Hepatocyte (in vitro differentiated cells): Measurements from ENCODE around the gene MIOX. TPM values are rescaled to one million over a fixed set of nuclear protein-coding genes. Genes with fewer than 3 reads are reported as not detected.

Experiments used
- DNase-seq: peaks from one replicate; pipeline ENCODE4 v3.0.0-alpha.2; 2016; ENCODE audit warnings: low spot score
- H2AFZ ChIP-seq: fragments of 200-600 bp; sonication (generic); 2 replicates; pipeline ENCODE4 v1.6.0; 2016; ENCODE audit warnings: antibody characterized with exemption, mild to moderate bottlenecking
- H3K27ac ChIP-seq: fragments of 200-600 bp; sonication (generic); 2 replicates; pipeline ENCODE4 v1.5.1; 2016; ENCODE audit warnings: mild to moderate bottlenecking
- H3K27me3 ChIP-seq: fragments of 200-600 bp; sonication (generic); 2 replicates; pipeline ENCODE4 v1.6.1; 2016
- H3K36me3 ChIP-seq: fragments of 200-600 bp; sonication (generic); replicated peaks from 2 replicates; pipeline ENCODE4 v1.5.1; 2016; ENCODE audit warnings: low read depth; ENCODE audit not compliant: insufficient read depth
- H3K4me1 ChIP-seq: fragments of 200-600 bp; sonication (generic); 2 replicates; pipeline ENCODE4 v1.5.1; 2016; ENCODE audit warnings: mild to moderate bottlenecking, moderate library complexity; ENCODE audit not compliant: insufficient read depth
- H3K4me2 ChIP-seq: fragments of 200-600 bp; sonication (generic); 2 replicates; pipeline ENCODE4 v1.6.0; 2016
- H3K4me3 ChIP-seq: fragments of 200-600 bp; sonication (generic); 2 replicates; pipeline ENCODE4 v1.5.1; 2016; ENCODE audit warnings: mild to moderate bottlenecking
- H3K79me2 ChIP-seq: fragments of 200-600 bp; sonication (generic); 2 replicates; pipeline ENCODE4 v1.6.0; 2017; ENCODE audit warnings: mild to moderate bottlenecking
- H3K9me2 ChIP-seq: fragments of 200-600 bp; sonication (generic); replicated peaks from 2 replicates; pipeline ENCODE4 v1.6.0; 2017; ENCODE audit warnings: mild to moderate bottlenecking; ENCODE audit not compliant: insufficient read depth
- H3K9me3 ChIP-seq: fragments of 200-600 bp; sonication (generic); 2 replicates; pipeline ENCODE4 v1.5.1; 2016; ENCODE audit warnings: low read depth, mild to moderate bottlenecking
- H4K20me1 ChIP-seq: fragments of 200-600 bp; sonication (generic); 2 replicates; pipeline ENCODE4 v1.6.0; 2016; ENCODE audit warnings: mild to moderate bottlenecking; ENCODE audit not compliant: insufficient read depth, poor library complexity, severe bottlenecking
- EZH2 ChIP-seq: fragments of 200-600 bp; sonication (generic); IDR thresholded peaks from 2 replicates; pipeline ENCODE4 v1.6.1; 2016; ENCODE audit warnings: antibody characterized with exemption, mild to moderate bottlenecking, borderline replicate concordance
- EZH2phosphoT487 ChIP-seq: fragments of 200-600 bp; sonication (generic); IDR thresholded peaks from one replicate; pipeline ENCODE4 v1.6.1; 2018; ENCODE audit warnings: antibody characterized with exemption, mild to moderate bottlenecking, low read depth, moderate library complexity; ENCODE audit not compliant: unreplicated experiment, severe bottlenecking
- WGBS: methylation state at CpG from one replicate; pipeline ENCODE4 v1.1.6; 2016; ENCODE audit warnings: low lambda C conversion rate; ENCODE audit errors: missing lambda C conversion rate; 5-methylcytosine and 5-hydroxymethylcytosine counted together
- polyA plus RNA-seq: library from polyadenylated mRNA; unstranded; fragments of >200 nt; fragmentation: Nextera tagmentation; extraction: Ambion mirVana; gene quantifications from 2 replicates; pipeline ENCODE4 v1.2.1, GENCODE V29; 2016
- total RNA-seq: library from RNA; depleted of rRNA; stranded (reverse); fragments of >200 nt; gene quantifications from 2 replicates; pipeline ENCODE4 v1.2.3, GENCODE V29; 2014
- TF ChIP-seq, protein P1 (sequence below): fragments of 200-600 bp; sonication (generic); IDR thresholded peaks from 2 replicates; pipeline ENCODE4 v1.5.1; 2016; ENCODE audit warnings: antibody characterized with exemption, mild to moderate bottlenecking; ENCODE audit not compliant: poor library complexity

Gene MIOX
- total and polyA plus RNA-seq, 2 experiments from 2014 or later = not detected

DNA sequence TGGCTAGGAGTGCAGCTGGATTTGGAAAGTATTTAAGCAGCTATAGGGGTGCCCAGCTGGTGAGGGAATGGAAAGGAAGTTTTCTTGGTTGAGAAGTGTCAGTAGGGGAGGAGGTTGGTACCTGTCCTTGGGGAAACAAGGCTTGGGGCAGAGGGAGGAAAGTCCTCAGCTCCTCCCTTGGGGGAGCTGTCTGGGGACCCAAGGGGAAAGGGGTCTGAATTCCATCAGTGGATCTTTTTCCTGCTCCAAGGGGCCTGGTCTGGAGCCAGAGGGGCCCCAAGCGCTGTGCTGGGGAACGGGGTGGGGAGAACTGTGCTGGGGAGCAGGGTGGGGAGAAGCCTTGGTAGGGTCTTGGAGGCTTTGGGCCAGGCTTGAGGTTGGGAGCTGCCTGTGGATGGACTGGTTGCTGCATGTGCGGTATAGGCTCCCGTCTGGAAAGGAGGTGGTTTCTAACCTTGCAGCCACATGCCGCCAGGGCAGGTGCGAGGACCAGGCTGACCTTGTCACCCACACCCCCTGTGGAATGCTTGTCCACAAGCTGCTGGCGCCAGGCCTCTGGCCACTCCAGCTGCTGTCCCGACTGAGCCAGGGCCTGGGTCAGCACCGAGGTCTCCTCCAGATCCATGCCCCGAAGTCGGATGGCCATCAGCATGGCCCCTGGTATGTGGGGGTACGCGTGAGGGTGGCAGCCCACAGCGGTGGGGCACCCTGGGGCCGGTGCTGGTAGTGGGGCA, 42.2 kb downstream of the MIOX start:
- no peaks in the 10 kb centered on the region for H3K9me2 ChIP-seq
- H3K4me1 ChIP-seq = peaks cover 47% of the 10 kb centered on the region
- TF ChIP-seq, protein P1, sequence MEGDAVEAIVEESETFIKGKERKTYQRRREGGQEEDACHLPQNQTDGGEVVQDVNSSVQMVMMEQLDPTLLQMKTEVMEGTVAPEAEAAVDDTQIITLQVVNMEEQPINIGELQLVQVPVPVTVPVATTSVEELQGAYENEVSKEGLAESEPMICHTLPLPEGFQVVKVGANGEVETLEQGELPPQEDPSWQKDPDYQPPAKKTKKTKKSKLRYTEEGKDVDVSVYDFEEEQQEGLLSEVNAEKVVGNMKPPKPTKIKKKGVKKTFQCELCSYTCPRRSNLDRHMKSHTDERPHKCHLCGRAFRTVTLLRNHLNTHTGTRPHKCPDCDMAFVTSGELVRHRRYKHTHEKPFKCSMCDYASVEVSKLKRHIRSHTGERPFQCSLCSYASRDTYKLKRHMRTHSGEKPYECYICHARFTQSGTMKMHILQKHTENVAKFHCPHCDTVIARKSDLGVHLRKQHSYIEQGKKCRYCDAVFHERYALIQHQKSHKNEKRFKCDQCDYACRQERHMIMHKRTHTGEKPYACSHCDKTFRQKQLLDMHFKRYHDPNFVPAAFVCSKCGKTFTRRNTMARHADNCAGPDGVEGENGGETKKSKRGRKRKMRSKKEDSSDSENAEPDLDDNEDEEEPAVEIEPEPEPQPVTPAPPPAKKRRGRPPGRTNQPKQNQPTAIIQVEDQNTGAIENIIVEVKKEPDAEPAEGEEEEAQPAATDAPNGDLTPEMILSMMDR = no peak
- TF ChIP-seq EZH2phosphoT487 = no peak
- WGBS = 84% methylated on average over 13 of the region's 15 CpGs
- H3K79me2 ChIP-seq = peaks cover 8% of the 10 kb centered on the region
- peak overlapping the region; percentile 96 for H3K27ac ChIP-seq
- no peak overlapping the region for H2AFZ ChIP-seq
- peaks cover 11% of the 10 kb centered on the region for H3K27me3 ChIP-seq
- no peak overlapping the region for H3K4me3 ChIP-seq
- peaks cover 4% of the 10 kb centered on the region for H4K20me1 ChIP-seq
- no peaks in the 10 kb centered on the region for H3K36me3 ChIP-seq
- peak overlapping the region; percentile 99 for H3K4me2 ChIP-seq
- DNase-seq = no peak
- H3K9me3 ChIP-seq = no peaks in the 10 kb centered on the region

DNA sequence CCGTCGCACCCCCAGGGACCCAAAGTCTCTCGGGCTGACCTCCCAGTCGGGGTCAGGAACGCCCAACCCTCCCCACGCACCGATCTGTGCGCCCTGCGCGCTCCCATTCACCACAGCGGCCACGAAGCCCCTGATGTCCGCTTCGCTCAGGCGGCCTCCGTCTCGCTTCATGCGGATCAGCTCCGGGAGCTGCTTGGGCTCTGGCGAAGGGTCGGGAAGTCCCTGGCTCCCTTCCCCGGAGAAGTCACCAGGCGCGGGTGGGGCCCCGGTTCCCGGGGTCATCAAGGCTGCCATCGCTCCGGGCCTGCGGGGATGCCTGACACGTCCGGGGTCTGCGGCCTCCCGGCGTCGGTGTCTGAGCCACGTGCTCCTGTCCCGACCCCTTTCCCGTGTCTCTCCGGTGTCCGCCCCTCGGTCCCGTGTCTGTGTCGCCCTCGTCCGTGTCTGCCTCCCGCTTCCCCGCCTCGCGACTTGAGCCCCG, 42.8 kb downstream of the MIOX start:
- peaks cover 2% of the 10 kb centered on the region for H3K79me2 ChIP-seq
- no peaks in the 10 kb centered on the region for H3K9me2 ChIP-seq
- 43% methylated on average over 47 of the region's 50 CpGs for WGBS
- H3K4me1 ChIP-seq = peaks cover 44% of the 10 kb centered on the region
- peak overlapping the region; percentile 6 for H2AFZ ChIP-seq
- H3K27ac ChIP-seq = peak overlapping the region; percentile 96
- peak overlapping the region; percentile 49 for H3K4me3 ChIP-seq
- DNase-seq = peak; percentile 35
- no peaks in the 10 kb centered on the region for H3K36me3 ChIP-seq
- TF ChIP-seq EZH2 (no peak), EZH2phosphoT487 (no peak)
- TF ChIP-seq, protein P1 = no peak
- H3K4me2 ChIP-seq = peak overlapping the region; percentile 99
- peaks cover 11% of the 10 kb centered on the region for H3K27me3 ChIP-seq
- H3K9me3 ChIP-seq = no peaks in the 10 kb centered on the region
- H4K20me1 ChIP-seq = no peaks in the 10 kb centered on the region

DNA sequence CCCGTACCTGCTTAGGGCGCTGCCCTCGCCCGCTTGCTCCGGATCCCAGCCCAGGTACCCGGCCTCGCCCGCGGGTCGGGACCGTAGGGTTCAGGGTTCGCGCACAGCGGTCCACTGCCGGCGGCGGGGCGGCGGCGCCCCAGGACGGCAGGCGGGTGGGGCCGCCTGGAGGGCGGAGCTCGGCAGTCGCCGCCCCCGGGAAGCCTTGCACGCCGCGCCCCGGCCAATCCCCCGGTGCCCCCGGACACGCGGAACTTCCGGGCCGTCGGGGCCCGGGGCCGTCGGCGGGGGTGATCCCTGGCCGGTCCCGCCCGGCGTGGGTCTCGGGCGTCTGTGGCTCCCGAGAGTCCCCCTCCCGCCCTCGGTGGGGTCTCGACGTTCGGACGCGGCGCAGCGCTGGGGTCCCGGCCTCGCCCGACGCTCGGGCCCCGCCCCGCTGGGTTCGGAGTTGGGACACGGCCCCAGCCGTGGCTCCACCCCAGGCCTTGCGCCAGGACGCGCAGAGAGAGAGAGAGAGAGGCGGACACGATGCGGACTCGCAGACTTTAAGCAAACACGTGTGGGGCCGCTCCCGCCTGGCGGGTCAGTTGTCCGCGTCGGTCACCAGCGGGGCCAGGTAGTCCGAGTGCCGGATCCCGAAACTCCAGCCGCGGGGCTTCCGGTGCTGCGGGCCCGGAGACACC, 43.4 kb downstream of the MIOX start, which contains the start of gene TYMP:
Gene TYMP, minus strand, starts transcription at position 116 of the 683 bp plus-strand sequence. CDS start 303 bp downstream, outside the sequence.
- peak within 1 kb of the TSS; percentile 96 for H3K27ac ChIP-seq
- no peaks in the 10 kb centered on the region for H3K9me3 ChIP-seq
- WGBS = 7% methylated on average over 43 of the region's 92 CpGs
- no peaks in the 10 kb centered on the region for H3K9me2 ChIP-seq
- H3K36me3 ChIP-seq = no peaks in the 10 kb centered on the region
- TF ChIP-seq, protein P1 = no peak
- TF ChIP-seq EZH2 = peak; percentile 12
- H3K27me3 ChIP-seq = peaks cover 11% of the 10 kb centered on the region
- no peaks in the 10 kb centered on the region for H3K79me2 ChIP-seq
- H2AFZ ChIP-seq = peak within 1 kb of the TSS; percentile 23
- H3K4me3 ChIP-seq = peak within 1 kb of the TSS; percentile 49
- no peaks in the 10 kb centered on the region for H4K20me1 ChIP-seq
- peak within 1 kb of the TSS; percentile 99 for H3K4me2 ChIP-seq
- H3K4me1 ChIP-seq = peaks cover 42% of the 10 kb centered on the region
- peak; percentile 84 for DNase-seq
